ENCODE measurements around the gene SLC6A16.

SLC6A16 gene

GRCh38 chr19:49243129-49243528 lies 81.9 kb downstream of the SLC6A16 start:
- H3K4me3 ChIP-seq (ENCODE audit: low read length) = no peak overlapping the region
- TF ChIP-seq ZNF274 (IDR thresholded peaks at IDR 0.05; ENCODE audit: low read depth, low read length) = no peak

- no peak overlapping the region for H3K4me3 ChIP-seq (ENCODE audit: low read length)
- no peak for TF ChIP-seq ZNF274 (IDR thresholded peaks at IDR 0.05; ENCODE audit: low read depth, low read length)
Measured at GRCh38 chr19:49241769-49242168, 83.2 kb downstream of the SLC6A16 start.
